Effector memory CD8-positive, alpha-beta T cell (primary cell): ENCODE data around the gene NAGA.
"Not testable (repeated sequence)": the region's sequence is repeated elsewhere in the genome, so short reads cannot be mapped to it uniquely, and the experiment has no call there.

Source experiments
- ATAC-seq: fragments of 150-1000 bp; cut with Tn5 transposase; replicated peaks from 2 replicates; pipeline ENCODE4 v1.10.0; 2021; ENCODE audit warnings: mild to moderate bottlenecking, moderate library complexity
- DNase-seq, 3 experiments: peaks; one replicate each; pipeline ENCODE4 v3.0.0; 2021
- H3K27ac Mint-ChIP-seq, 2 donors: one replicate each; pipeline ENCODE4 v1.8.0; 2022; ENCODE audit warnings: mild to moderate bottlenecking in 2 of 2, mixed read lengths in 2 of 2, moderate library complexity in 2 of 2
- H3K27me3 Mint-ChIP-seq, 2 donors: one replicate each; pipeline ENCODE4 v1.8.0; 2022; ENCODE audit warnings: mixed read lengths in 2 of 2
- H3K36me3 Mint-ChIP-seq: one replicate; pipeline ENCODE4 v1.8.0; 2022; ENCODE audit warnings: mild to moderate bottlenecking, moderate library complexity, mixed read lengths; ENCODE audit not compliant: insufficient read depth
- H3K4me1 Mint-ChIP-seq, 2 donors: one replicate each; pipeline ENCODE4 v1.8.0; 2022; ENCODE audit warnings: low read depth in 2 of 2, mixed read lengths in 2 of 2
- H3K4me3 Mint-ChIP-seq, 2 donors: one replicate each; pipeline ENCODE4 v1.8.0; 2022; ENCODE audit warnings: mild to moderate bottlenecking in 2 of 2, mixed read lengths in 2 of 2, moderate library complexity in 2 of 2
- H3K9me3 Mint-ChIP-seq, 2 donors: one replicate each; pipeline ENCODE4 v1.8.0; 2022; ENCODE audit warnings: mixed read lengths in 2 of 2
- total RNA-seq, 9 experiments: gene quantifications; one replicate each; lab custom pipeline; 2026; lab: John Stamatoyannopoulos, UW

The NAGA gene
- total RNA-seq: 14.1 to 38.6 (median 34.9) reads per million in 9 experiments

GRCh38 chr22:42070517-42071422 lies at the start of gene NAGA:
Gene NAGA, minus strand, starts transcription at chr22:42070812. Its CDS starts 515 bp downstream, at chr22:42070297.
- H3K4me3 Mint-ChIP-seq: peak within 1 kb of the TSS; percentile 92 to 94
- DNase-seq (peak; percentile 89 to 93 (median 90)), ATAC-seq (peak; percentile 97)
- peaks cover 16% of the 10 kb centered on the region for H3K36me3 Mint-ChIP-seq
- H3K4me1 Mint-ChIP-seq: peaks cover 25 to 30% of the 10 kb centered on the region in 2 donors
- peak within 1 kb of the TSS; percentile 85 to 90 for H3K27ac Mint-ChIP-seq
- H3K9me3 Mint-ChIP-seq: no peaks in the 10 kb centered on the region
- no peaks in the 10 kb centered on the region for H3K27me3 Mint-ChIP-seq

GRCh38 chr22:42116848-42117424 lies 46.3 kb upstream of the NAGA start:
- H3K36me3 Mint-ChIP-seq: peaks cover 5% of the 10 kb centered on the region
- peaks cover 20 to 29% of the 10 kb centered on the region in 2 donors for H3K4me1 Mint-ChIP-seq
- H3K27me3 Mint-ChIP-seq: no peaks in the 10 kb centered on the region
- no peak for ATAC-seq
- H3K27ac Mint-ChIP-seq: no peak overlapping the region
- DNase-seq: no peak
- peaks cover 0 to 2% of the 10 kb centered on the region in 2 donors for H3K9me3 Mint-ChIP-seq
- H3K4me3 Mint-ChIP-seq: no peak overlapping the region

GRCh38 chr22:42115420-42115830 lies 44.8 kb upstream of the NAGA start:
- DNase-seq, H3K9me3 Mint-ChIP-seq, ATAC-seq, H3K4me3 Mint-ChIP-seq, H3K27ac Mint-ChIP-seq, H3K36me3 Mint-ChIP-seq, H3K27me3 Mint-ChIP-seq: not testable (repeated sequence)
- peaks cover 12 to 18% of the 10 kb centered on the region in 2 donors for H3K4me1 Mint-ChIP-seq

GRCh38 chr22:42114721-42115120 lies 44.1 kb upstream of the NAGA start:
- peaks cover 6 to 12% of the 10 kb centered on the region in 2 donors for H3K4me1 Mint-ChIP-seq
- no peak overlapping the region for H3K4me3 Mint-ChIP-seq
- H3K27me3 Mint-ChIP-seq: no peaks in the 10 kb centered on the region

GRCh38 chr22:42112793-42113192 lies 42.2 kb upstream of the NAGA start:
- not testable (repeated sequence) for H3K9me3 Mint-ChIP-seq, H3K4me3 Mint-ChIP-seq, H3K4me1 Mint-ChIP-seq, H3K27ac Mint-ChIP-seq, ATAC-seq, H3K27me3 Mint-ChIP-seq, H3K36me3 Mint-ChIP-seq, DNase-seq

More at GRCh38 chr22:42114721-42115120, 44.1 kb upstream of the NAGA start:
- H3K27ac Mint-ChIP-seq: no peak overlapping the region
- peaks cover 0 to 2% of the 10 kb centered on the region in 2 donors for H3K9me3 Mint-ChIP-seq
- no peak for DNase-seq
- no peak for ATAC-seq
- peaks cover 5% of the 10 kb centered on the region for H3K36me3 Mint-ChIP-seq

GRCh38 chr22:42111798-42112197 lies 41.2 kb upstream of the NAGA start:
- Mint-ChIP-seq H3K36me3 (peaks cover 5% of the 10 kb centered on the region), H3K9me3 (peaks cover 0 to 2% of the 10 kb centered on the region in 2 donors), H3K4me3 (no peak overlapping the region), H3K4me1 (peaks cover 0 to 2% of the 10 kb centered on the region in 2 donors), H3K27ac (no peak overlapping the region), H3K27me3 (no peaks in the 10 kb centered on the region)
- DNase-seq (no peak), ATAC-seq (no peak)

- Mint-ChIP-seq H3K4me1 (peaks cover 0 to 8% of the 10 kb centered on the region in 2 donors), H3K4me3 (no peak overlapping the region), H3K36me3 (peaks cover 1% of the 10 kb centered on the region), H3K9me3 (peaks cover 0 to 2% of the 10 kb centered on the region in 2 donors), H3K27me3 (no peaks in the 10 kb centered on the region), H3K27ac (no peak overlapping the region)
- DNase-seq (no peak), ATAC-seq (no peak)
Measured at GRCh38 chr22:42108848-42109247, 38.2 kb upstream of the NAGA start.

GRCh38 chr22:42104332-42104860 lies 33.8 kb upstream of the NAGA start:
- H3K27ac Mint-ChIP-seq, H3K4me3 Mint-ChIP-seq, H3K27me3 Mint-ChIP-seq, DNase-seq, H3K9me3 Mint-ChIP-seq, H3K36me3 Mint-ChIP-seq, H3K4me1 Mint-ChIP-seq, ATAC-seq: not testable (repeated sequence)

- H3K4me3 Mint-ChIP-seq: no peak overlapping the region
- H3K9me3 Mint-ChIP-seq: peaks cover 3 to 7% of the 10 kb centered on the region in 2 donors
- ATAC-seq (no peak), DNase-seq (no peak)
- H3K4me1 Mint-ChIP-seq: peaks cover 0 to 3% of the 10 kb centered on the region in 2 donors
- H3K27ac Mint-ChIP-seq: no peak overlapping the region
- no peaks in the 10 kb centered on the region for H3K27me3 Mint-ChIP-seq
- no peaks in the 10 kb centered on the region for H3K36me3 Mint-ChIP-seq
Measured at GRCh38 chr22:42101199-42101598, 30.6 kb upstream of the NAGA start.

- Mint-ChIP-seq H3K4me3 (peak overlapping the region; percentile 97 to 99), H3K27me3 (no peaks in the 10 kb centered on the region), H3K9me3 (no peaks in the 10 kb centered on the region), H3K4me1 (peaks cover 14 to 21% of the 10 kb centered on the region in 2 donors), H3K27ac (peak overlapping the region; percentile 98 to 99), H3K36me3 (peaks cover 29% of the 10 kb centered on the region)
- no peak for ATAC-seq
- no peak for DNase-seq
Measured at GRCh38 chr22:42091455-42091782, 20.8 kb upstream of the NAGA start.

- Mint-ChIP-seq H3K36me3 (peaks cover 35% of the 10 kb centered on the region), H3K4me3 (peak within 1 kb of the TSS; percentile 97 to 99), H3K27ac (peak within 1 kb of the TSS; percentile 98 to 99), H3K9me3 (no peaks in the 10 kb centered on the region), H3K4me1 (peaks cover 14 to 21% of the 10 kb centered on the region in 2 donors), H3K27me3 (no peaks in the 10 kb centered on the region)
- ATAC-seq (peak; percentile 83), DNase-seq (peak; percentile 96 to 97 (median 96))
Measured at GRCh38 chr22:42090596-42091454, 20.2 kb upstream of the NAGA start, which contains the start of gene NDUFA6. Gene NDUFA6, minus strand, starts transcription at chr22:42090772. Its CDS starts 28 bp downstream, at chr22:42090744.

GRCh38 chr22:42086051-42086450 lies 15.4 kb upstream of the NAGA start:
- no peaks in the 10 kb centered on the region for H3K9me3 Mint-ChIP-seq
- DNase-seq: no peak
- H3K4me3 Mint-ChIP-seq: no peak overlapping the region
- no peak for ATAC-seq
- H3K36me3 Mint-ChIP-seq: peaks cover 61% of the 10 kb centered on the region
- no peaks in the 10 kb centered on the region for H3K27me3 Mint-ChIP-seq
- no peak overlapping the region for H3K27ac Mint-ChIP-seq
- H3K4me1 Mint-ChIP-seq: peaks cover 16 to 18% of the 10 kb centered on the region in 2 donors

GRCh38 chr22:42084874-42085273 lies 14.3 kb upstream of the NAGA start:
- peaks cover 19 to 22% of the 10 kb centered on the region in 2 donors for H3K4me1 Mint-ChIP-seq
- ATAC-seq (no peak), DNase-seq (no peak)
- H3K9me3 Mint-ChIP-seq: no peaks in the 10 kb centered on the region
- no peak overlapping the region for H3K4me3 Mint-ChIP-seq
- peaks cover 53% of the 10 kb centered on the region for H3K36me3 Mint-ChIP-seq
- H3K27me3 Mint-ChIP-seq: no peaks in the 10 kb centered on the region
- no peak overlapping the region for H3K27ac Mint-ChIP-seq
